ENCODE results near the gene TMC5. TPM values are rescaled to one million over a fixed set of nuclear protein-coding genes. Genes with fewer than 3 reads are reported as not detected.

Gene TMC5
- total and polyA plus RNA-seq, 2 of the 13 experiments (the other 11 are each of a cell fraction or from before 2014, with no cell fraction given): 0.09 to 0.41 TPM

DNA sequence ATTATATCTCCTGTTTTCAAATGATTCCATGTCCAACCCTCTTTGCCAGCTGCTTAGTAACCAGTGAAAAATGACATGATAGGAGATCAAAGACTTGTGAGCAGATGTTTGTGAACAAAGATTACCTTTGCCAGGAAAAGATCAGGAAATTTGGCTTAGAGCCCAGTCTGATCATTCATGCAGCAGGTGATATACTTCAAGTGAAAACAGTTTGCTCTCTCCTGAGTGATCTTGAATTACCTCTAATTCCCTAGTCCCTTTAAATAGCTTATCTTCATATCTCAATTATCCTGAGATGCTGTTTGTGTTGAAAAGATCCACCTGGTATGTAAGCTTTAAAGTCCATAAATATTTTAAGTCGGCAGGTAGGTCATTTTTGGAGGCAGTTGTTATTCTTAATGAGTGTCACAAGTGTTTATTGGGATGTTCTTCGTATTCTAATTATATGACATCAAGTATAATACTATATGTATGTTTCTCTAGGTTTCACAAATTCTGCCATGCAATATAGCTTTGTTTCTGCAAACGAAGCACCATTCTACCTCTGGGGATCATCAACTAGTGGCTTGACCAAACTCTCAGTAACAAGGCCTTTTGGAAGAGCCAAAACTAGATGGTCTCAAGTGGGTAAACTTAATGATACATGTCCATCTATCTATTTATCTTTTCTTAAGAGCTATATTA lies 124.6 kb downstream of the TMC5 start (continued):
- TF ChIP-seq ZNF790 (CRISPR knock-in tag; IDR thresholded peaks at IDR 0.05; ENCODE audit: borderline replicate concordance): no peak
- TF ChIP-seq, protein P1, sequence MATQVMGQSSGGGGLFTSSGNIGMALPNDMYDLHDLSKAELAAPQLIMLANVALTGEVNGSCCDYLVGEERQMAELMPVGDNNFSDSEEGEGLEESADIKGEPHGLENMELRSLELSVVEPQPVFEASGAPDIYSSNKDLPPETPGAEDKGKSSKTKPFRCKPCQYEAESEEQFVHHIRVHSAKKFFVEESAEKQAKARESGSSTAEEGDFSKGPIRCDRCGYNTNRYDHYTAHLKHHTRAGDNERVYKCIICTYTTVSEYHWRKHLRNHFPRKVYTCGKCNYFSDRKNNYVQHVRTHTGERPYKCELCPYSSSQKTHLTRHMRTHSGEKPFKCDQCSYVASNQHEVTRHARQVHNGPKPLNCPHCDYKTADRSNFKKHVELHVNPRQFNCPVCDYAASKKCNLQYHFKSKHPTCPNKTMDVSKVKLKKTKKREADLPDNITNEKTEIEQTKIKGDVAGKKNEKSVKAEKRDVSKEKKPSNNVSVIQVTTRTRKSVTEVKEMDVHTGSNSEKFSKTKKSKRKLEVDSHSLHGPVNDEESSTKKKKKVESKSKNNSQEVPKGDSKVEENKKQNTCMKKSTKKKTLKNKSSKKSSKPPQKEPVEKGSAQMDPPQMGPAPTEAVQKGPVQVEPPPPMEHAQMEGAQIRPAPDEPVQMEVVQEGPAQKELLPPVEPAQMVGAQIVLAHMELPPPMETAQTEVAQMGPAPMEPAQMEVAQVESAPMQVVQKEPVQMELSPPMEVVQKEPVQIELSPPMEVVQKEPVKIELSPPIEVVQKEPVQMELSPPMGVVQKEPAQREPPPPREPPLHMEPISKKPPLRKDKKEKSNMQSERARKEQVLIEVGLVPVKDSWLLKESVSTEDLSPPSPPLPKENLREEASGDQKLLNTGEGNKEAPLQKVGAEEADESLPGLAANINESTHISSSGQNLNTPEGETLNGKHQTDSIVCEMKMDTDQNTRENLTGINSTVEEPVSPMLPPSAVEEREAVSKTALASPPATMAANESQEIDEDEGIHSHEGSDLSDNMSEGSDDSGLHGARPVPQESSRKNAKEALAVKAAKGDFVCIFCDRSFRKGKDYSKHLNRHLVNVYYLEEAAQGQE (IDR thresholded peaks at IDR 0.05; ENCODE audit: borderline replicate concordance in 1 of 2, low read depth in 1 of 2, low read length in 2 of 2): no peak
- no peak for TF ChIP-seq GABPA (IDR thresholded peaks at IDR 0.05; ENCODE audit: low read depth, low read length)
- TF ChIP-seq GABPA (CRISPR knock-in tag; IDR thresholded peaks at IDR 0.05; ENCODE audit: low read depth): peak; percentile 60; the same call in 1 of the 2 replicates
- no peak for TF ChIP-seq CBFB (CRISPR knock-in tag; IDR thresholded peaks at IDR 0.05)
- TF ChIP-seq JUN (CRISPR knock-in tag; IDR thresholded peaks at IDR 0.05): peak; percentile 43; the same call in 1 of the 2 replicates
- no peak; the same call in 1 of the 2 replicates for TF ChIP-seq HNF4G (IDR thresholded peaks at IDR 0.05; ENCODE audit: borderline replicate concordance, low read depth, low read length)
- TF ChIP-seq HNF4G (CRISPR knock-in tag; IDR thresholded peaks at IDR 0.05; ENCODE audit: borderline replicate concordance, low read depth): no peak
- TF ChIP-seq, protein P2, sequence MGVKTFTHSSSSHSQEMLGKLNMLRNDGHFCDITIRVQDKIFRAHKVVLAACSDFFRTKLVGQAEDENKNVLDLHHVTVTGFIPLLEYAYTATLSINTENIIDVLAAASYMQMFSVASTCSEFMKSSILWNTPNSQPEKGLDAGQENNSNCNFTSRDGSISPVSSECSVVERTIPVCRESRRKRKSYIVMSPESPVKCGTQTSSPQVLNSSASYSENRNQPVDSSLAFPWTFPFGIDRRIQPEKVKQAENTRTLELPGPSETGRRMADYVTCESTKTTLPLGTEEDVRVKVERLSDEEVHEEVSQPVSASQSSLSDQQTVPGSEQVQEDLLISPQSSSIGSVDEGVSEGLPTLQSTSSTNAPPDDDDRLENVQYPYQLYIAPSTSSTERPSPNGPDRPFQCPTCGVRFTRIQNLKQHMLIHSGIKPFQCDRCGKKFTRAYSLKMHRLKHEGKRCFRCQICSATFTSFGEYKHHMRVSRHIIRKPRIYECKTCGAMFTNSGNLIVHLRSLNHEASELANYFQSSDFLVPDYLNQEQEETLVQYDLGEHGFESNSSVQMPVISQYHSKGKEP (CRISPR knock-in tag; IDR thresholded peaks at IDR 0.05): no peak
- TF ChIP-seq, protein P3, sequence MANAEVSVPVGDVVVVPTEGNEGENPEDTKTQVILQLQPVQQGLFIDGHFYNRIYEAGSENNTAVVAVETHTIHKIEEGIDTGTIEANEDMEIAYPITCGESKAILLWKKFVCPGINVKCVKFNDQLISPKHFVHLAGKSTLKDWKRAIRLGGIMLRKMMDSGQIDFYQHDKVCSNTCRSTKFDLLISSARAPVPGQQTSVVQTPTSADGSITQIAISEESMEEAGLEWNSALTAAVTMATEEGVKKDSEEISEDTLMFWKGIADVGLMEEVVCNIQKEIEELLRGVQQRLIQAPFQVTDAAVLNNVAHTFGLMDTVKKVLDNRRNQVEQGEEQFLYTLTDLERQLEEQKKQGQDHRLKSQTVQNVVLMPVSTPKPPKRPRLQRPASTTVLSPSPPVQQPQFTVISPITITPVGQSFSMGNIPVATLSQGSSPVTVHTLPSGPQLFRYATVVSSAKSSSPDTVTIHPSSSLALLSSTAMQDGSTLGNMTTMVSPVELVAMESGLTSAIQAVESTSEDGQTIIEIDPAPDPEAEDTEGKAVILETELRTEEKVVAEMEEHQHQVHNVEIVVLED (CRISPR knock-in tag; IDR thresholded peaks at IDR 0.05; ENCODE audit: borderline replicate concordance): no peak
- TF ChIP-seq KLF13 (CRISPR knock-in tag; IDR thresholded peaks at IDR 0.05): no peak
- TF ChIP-seq, protein P4, sequence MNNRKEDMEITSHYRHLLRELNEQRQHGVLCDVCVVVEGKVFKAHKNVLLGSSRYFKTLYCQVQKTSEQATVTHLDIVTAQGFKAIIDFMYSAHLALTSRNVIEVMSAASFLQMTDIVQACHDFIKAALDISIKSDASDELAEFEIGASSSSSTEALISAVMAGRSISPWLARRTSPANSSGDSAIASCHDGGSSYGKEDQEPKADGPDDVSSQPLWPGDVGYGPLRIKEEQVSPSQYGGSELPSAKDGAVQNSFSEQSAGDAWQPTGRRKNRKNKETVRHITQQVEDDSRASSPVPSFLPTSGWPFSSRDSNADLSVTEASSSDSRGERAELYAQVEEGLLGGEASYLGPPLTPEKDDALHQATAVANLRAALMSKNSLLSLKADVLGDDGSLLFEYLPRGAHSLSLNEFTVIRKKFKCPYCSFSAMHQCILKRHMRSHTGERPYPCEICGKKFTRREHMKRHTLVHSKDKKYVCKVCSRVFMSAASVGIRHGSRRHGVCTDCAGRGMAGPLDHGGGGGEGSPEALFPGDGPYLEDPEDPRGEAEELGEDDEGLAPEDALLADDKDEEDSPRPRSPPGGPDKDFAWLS (CRISPR knock-in tag; IDR thresholded peaks at IDR 0.05; ENCODE audit: borderline replicate concordance): no peak
- TF ChIP-seq MED13 (CRISPR knock-in tag; IDR thresholded peaks at IDR 0.05): no peak; the same call in 1 of the 2 replicates
- TF ChIP-seq ZNF382 (CRISPR knock-in tag; IDR thresholded peaks at IDR 0.05; ENCODE audit: borderline replicate concordance): no peak
- TF ChIP-seq HNRNPK (IDR thresholded peaks at IDR 0.05; ENCODE audit: low read depth, low read length, poor library complexity, severe bottlenecking): no peak
- TF ChIP-seq ARHGAP35 (CRISPR knock-in tag; IDR thresholded peaks at IDR 0.05; ENCODE audit: borderline replicate concordance): no peak
- TF ChIP-seq, protein P5, sequence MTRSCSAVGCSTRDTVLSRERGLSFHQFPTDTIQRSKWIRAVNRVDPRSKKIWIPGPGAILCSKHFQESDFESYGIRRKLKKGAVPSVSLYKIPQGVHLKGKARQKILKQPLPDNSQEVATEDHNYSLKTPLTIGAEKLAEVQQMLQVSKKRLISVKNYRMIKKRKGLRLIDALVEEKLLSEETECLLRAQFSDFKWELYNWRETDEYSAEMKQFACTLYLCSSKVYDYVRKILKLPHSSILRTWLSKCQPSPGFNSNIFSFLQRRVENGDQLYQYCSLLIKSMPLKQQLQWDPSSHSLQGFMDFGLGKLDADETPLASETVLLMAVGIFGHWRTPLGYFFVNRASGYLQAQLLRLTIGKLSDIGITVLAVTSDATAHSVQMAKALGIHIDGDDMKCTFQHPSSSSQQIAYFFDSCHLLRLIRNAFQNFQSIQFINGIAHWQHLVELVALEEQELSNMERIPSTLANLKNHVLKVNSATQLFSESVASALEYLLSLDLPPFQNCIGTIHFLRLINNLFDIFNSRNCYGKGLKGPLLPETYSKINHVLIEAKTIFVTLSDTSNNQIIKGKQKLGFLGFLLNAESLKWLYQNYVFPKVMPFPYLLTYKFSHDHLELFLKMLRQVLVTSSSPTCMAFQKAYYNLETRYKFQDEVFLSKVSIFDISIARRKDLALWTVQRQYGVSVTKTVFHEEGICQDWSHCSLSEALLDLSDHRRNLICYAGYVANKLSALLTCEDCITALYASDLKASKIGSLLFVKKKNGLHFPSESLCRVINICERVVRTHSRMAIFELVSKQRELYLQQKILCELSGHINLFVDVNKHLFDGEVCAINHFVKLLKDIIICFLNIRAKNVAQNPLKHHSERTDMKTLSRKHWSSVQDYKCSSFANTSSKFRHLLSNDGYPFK (CRISPR knock-in tag; IDR thresholded peaks at IDR 0.05; ENCODE audit: borderline replicate concordance): no peak
